Activated CD4-positive, alpha-beta T cell treated with anti-CD3 and anti-CD28 coated beads, Interleukin-2, amount 50 U/mL, for 24 hours (primary cell): ENCODE measurements around the gene MAPT.

Experiments used
- DNase-seq, 2 donors: peaks; one replicate each; pipeline ENCODE4 v3.0.0-alpha.2; 2020; ENCODE audit warnings: low read depth in 1 of 2, low spot score in 1 of 2

The MAPT gene

GRCh38 chr17:45969726-45970125 lies 75.4 kb downstream of the MAPT start:
- DNase-seq = no peak

- DNase-seq = no peak
Observed at GRCh38 chr17:45970659-45971058, 76.3 kb downstream of the MAPT start.

- DNase-seq = no peak
Observed at GRCh38 chr17:45971698-45972141, 77.4 kb downstream of the MAPT start.

DNA sequence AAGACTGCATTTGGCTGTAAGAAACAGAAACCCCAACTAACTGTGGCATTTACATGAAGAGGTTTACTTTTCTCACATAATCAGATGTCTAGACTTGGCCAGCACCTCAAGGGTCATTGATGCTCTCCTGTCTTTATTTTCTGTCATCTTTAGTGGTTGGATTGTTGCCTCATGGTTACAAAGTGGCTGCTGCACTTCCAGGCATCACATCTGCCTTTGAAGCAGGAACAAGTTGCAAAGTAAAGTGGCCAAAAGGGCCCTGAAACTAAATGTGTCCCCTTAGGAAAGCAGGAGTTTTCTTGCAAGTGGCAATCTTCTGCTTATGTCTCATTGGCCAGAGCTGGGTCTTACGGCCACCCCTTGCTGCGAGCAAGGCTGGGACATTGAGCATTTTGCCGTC lies 78.2 kb downstream of the MAPT start:
- DNase-seq = no peak

DNA sequence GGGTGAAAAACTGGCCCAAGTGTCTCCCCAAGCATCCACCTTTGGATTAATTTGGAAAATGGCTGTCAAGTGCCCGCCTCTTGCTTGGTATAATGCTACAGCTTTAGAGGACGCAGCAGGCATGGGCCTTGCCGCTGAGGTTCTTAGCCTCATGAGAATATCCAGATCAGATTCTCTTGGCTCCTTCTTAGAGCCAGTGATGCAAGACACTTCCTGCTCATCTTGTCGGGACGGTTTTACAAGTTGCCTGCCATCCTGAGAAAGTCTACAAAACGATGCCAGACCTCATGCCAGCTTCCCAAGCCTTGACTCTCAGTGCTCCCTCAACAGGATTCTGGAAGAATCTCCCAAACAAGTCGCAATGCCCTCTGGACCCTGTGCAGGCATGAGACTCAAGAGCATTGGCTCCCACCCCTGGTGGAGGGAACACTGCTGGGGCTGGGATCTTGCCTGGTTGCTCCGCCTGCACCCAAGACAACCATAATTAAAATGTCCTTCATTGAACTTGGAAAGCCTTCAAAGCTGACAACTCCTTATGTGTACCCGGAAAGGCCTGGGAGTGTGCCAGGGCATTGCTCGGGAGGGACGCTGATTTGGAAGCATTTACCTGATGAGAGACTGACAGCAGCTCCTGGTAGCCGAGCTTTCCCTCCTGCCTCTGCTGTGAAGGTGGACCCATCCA lies 78.9 kb downstream of the MAPT start:
- no peak for DNase-seq

DNA sequence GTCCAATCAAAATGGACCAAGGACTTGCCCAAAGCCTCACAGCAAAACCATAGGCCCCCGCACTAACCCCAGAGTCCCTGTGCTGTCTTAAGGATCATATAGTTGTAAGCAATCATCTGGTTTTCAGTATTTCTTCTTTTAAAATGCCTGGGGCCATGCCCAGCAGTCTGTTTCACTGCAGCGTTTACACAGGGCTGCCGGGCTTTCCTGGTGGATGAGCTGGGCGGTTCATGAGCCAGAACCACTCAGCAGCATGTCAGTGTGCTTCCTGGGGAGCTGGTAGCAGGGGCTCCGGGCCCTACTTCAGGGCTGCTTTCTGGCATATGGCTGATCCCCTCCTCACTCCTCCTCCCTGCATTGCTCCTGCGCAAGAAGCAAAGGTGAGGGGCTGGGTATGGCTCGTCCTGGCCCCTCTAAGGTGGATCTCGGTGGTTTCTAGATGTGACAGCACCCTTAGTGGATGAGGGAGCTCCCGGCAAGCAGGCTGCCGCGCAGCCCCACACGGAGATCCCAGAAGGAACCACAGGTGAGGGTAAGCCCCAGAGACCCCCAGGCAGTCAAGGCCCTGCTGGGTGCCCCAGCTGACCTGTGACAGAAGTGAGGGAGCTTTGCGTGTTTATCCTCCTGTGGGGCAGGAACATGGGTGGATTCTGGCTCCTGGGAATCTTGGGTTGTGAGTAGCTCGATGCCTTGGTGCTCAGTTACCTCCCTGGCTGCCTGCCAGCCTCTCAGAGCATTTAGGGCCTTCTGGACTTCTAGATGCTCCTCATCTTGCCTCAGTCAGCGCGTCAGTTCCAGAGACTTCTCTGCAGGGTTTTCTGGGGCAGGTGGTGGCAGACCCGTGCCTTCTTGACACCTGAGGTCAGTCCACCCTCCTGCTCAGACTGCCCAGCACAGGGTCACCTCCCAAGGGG lies 79.8 kb downstream of the MAPT start:
- DNase-seq = no peak

DNA sequence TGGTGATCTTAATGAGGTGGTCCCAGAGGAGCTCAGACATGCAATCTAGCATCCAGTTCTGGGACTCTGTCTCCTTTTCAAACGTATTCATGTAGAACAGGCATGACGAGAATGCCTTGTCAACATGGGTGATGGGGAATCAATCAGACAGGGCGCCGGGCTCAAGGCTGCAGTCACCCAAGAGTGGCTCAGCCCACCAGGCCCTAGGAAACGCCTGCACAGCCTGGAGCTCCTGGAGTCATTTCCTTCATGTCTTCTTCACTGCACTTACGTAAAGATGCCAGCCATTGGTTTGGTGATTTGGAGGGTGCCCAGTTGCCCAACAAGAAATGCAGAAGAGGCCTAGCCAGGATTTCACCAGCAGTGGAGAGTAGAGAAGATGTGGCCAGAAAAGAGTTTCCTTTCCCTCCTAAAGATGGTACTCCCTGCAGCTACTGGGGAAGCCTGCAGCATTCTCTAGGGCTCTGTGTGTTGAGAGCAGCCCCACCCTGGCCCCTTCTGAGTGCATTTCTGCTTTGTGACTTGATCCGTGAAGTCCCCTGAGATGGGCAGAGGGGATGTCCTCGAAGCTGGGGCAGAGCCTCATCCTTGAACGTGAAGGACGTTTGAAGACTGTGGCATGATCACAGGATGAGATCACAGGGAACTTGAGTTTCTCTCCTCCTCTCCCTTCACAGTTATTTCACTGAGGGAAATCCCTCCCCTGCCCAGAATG lies 80.7 kb downstream of the MAPT start:
- DNase-seq = no peak

GRCh38 chr17:45975640-45976295 lies 81.4 kb downstream of the MAPT start:
- DNase-seq = no peak

DNA sequence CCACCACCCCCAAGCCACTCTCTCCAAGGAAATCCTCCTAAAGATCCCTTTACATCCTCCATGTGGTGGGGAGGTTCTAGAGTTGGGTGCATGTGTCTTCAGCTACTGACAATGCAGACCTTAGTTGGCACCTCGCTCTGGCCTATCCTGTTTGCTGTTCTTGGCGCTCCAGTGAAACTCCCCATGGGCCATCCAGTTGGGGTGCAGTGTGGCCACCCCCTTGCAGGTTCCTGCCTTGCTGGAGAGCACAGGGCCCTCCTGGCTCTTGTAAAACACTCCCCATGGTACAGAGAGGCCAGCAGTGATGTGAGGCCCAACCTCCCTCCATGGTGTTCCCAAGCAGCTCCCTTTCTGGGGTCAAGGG lies 82.0 kb downstream of the MAPT start:
- no peak for DNase-seq

DNA sequence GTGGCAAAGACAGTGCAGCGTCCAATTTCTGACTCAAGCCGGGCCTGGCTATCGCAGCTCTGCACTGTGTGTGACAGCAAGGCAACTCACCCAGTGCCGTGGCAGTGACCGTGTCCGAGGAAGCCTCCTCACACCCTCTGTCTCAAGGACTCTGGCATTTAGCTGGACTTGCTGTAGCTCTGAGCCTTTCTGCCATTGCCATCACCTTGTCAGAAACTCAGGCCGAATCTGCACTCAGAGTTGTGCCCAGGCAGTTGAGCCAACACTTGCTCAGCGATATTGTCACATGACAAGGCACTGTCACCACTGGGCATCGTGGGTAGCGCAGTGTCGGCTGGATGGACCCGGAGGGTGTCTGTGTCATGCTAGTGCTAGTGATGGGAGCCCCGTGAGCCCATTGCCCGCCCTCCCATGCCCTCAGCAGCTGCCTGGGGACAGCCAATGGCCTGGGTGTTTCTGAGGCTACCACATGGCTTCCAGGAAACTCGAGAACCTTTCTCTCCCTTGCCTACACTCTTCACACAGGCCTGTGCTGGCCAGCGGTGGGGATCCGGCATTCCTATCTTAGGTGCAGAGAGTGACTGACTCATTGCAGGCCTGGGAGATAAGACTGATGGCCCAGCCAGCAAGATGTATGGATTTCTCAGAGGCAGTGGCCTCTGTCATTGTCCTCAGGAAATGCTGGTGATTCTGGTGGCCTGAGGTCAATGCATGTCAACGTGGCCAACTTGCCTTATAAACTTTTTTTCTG lies 82.6 kb downstream of the MAPT start:
- DNase-seq = no peak

DNA sequence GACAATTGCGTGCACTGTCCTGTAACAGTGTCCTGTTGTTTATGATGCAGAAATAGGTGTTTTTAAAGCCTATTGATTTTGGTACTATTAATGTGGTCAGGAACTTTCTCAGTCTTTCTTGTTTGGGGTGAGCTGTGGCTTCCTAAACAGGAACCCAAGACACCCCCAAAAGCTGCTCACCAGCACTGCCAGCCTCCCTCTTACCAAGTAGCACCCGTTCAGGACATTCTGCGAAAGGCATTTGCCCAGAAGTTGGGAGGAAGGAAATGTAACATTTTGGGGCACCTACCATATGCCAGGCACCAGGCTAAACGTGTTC lies 83.1 kb downstream of the MAPT start:
- no peak for DNase-seq

DNA sequence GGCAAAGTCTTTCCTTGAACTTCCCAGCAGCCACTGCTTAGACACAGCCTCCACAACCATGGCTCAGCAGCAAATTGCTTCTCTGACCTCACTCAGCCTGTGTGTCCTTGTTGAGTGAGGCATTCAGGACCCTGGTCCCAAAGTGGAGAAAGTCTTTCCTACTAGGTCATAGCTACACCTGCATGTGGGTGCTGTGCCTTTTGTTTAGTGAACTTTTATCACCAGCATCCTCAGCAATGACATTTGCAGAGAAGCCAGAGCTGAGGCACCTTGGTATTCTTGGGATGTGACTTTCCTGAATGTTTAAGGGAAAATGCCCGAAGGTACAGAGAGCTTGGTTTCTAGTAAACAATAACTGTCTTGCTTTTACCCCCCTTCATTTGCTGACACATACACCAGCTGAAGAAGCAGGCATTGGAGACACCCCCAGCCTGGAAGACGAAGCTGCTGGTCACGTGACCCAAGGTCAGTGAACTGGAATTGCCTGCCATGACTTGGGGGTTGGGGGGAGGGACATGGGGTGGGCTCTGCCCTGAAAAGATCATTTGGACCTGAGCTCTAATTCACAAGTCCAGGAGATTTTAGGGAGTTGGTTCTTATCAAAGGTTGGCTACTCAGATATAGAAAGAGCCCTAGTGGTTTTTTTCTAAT lies 83.7 kb downstream of the MAPT start:
- no peak for DNase-seq

DNA sequence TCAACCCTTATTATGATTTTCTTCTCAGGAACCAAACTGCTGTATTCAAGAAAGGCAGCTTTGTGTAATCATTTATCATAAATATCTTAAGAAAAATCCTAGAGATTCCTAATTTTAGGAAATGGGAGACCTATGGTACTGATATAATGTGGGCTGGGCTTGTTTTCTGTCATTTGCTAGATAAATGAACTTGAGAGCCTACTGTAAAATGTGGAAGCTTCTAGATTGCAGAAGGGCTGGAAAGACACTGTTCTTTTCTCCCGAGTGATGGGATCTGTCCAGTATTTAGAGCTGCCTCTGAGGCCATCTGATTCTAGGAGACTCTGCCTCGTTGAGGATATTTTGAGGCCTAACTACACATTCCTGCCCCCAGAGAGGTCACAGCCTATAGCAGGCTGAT lies 84.8 kb downstream of the MAPT start:
- no peak for DNase-seq

DNA sequence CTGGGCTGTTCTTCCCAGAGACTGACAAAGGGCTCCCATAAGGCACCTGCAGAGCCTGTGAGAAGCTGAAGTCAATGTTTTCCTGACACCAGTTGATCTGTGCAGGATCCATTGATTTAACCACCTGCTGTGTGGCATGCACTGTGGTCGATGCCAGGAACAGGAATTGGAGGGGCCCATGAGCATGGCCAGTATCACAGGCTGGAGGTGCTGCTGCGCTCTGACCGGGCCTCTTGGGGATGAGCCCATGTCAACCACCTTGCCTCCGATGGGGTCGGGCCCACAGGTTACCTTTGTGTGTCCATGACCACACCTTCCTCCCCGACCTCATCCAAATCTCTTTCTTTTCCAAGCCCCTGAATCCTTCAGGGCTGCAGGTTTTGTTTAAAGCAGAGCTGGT lies 86.5 kb downstream of the MAPT start:
- no peak for DNase-seq

DNA sequence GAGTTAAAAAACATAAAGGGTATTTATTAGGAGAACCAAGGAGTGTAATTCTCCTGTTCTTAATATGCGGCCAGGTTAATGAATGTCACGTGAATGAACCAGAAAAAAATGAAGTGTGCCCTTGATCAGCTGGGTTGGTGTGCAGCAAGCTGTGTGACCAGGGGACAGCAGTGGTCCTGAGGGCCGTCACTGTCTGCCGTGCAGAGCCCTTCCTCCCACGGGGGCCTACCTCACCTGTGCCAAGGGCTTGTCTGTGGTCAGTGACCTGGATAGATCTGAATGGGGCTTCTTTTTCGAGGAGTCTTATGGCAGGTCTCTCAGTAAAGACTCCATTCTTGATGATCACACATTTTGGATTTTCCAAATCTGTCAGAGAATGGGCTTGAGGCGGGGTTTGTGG lies 87.0 kb downstream of the MAPT start:
- no peak for DNase-seq

GRCh38 chr17:45982791-45983613 lies 88.6 kb downstream of the MAPT start:
- no peak for DNase-seq

- no peak for DNase-seq
Observed at GRCh38 chr17:45983614-45984310, 89.4 kb downstream of the MAPT start.

- DNase-seq = no peak
Observed at GRCh38 chr17:45984368-45984767, 90.0 kb downstream of the MAPT start.

DNA sequence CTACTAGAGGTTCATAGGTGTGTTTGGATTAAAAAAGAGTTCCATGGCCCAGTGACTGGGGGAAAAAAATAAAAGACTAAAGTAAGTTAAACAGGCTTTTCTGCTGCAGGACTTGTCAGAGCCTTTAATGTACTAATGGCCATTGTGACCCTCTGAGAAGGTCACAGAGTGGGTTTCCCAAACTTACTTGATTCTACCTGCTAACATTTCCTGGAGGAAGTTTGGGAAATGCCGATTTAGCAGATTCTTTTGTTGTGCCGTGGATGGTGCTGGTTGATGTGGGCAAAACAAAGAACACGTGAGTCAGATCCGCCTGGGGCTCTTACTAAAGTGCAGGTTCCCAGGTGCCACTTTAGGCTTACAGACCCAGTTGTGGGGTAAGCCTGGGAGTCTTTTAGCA lies 91.1 kb downstream of the MAPT start:
- DNase-seq = no peak
